ENCODE measurements around the gene IQCN. TPM values are rescaled to one million over a fixed set of nuclear protein-coding genes. Genes with fewer than 3 reads are reported as not detected.

Gene IQCN
- total RNA-seq, 1 donor from 2014 or later, result 17.8 TPM

DNA sequence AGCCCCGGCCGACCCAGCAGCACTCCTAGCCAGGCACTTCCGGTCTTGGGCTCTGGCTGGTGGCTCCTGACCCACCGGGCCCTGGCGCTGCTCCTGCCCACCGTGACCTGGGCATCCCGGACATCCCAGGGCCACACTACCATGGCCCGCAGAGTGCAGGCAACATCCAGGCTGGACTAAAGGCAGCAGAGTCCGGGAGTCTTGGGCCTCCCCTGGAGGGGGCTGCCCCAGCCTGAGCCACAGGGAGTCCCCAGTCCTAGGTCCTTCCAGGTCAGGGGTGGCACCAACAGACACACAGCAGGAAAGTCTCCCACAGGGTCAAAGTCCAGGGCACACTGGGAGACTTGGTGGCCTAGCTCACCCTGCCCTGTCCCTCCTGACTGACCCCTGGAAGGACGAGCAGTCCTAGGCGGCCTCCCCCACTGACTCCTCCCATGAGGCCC lies 37.9 kb upstream of the IQCN start:
- Mint-ChIP-seq H3K9me3 (no peaks in the 10 kb centered on the region), H3K27me3 (no peaks in the 10 kb centered on the region), H3K36me3 (ENCODE audit: low read depth) (peaks cover 52% of the 10 kb centered on the region), H3K4me1 (peaks cover 19% of the 10 kb centered on the region), H3K4me3 (no peak overlapping the region), H3K27ac (peak overlapping the region; percentile 3)
- TF ChIP-seq, protein P1, sequence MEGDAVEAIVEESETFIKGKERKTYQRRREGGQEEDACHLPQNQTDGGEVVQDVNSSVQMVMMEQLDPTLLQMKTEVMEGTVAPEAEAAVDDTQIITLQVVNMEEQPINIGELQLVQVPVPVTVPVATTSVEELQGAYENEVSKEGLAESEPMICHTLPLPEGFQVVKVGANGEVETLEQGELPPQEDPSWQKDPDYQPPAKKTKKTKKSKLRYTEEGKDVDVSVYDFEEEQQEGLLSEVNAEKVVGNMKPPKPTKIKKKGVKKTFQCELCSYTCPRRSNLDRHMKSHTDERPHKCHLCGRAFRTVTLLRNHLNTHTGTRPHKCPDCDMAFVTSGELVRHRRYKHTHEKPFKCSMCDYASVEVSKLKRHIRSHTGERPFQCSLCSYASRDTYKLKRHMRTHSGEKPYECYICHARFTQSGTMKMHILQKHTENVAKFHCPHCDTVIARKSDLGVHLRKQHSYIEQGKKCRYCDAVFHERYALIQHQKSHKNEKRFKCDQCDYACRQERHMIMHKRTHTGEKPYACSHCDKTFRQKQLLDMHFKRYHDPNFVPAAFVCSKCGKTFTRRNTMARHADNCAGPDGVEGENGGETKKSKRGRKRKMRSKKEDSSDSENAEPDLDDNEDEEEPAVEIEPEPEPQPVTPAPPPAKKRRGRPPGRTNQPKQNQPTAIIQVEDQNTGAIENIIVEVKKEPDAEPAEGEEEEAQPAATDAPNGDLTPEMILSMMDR (IDR thresholded peaks at IDR 0.05), result no peak
- intact Hi-C loops (cut with micrococcal nuclease), result no loop called here
- ChIA-PET CTCF (interaction anchor here (2.2 kb wide), 1 partner anchor 33 kb away, joined by 5 read pairs; no protein-coding TSS in a partner anchor), POLR2A (interaction anchor here (0.9 to 21.9 kb wide), 2 partner anchors 10 to 34 kb away, joined by 6 to 857 read pairs; partner anchors contain the start of genes IQCN and JUND)
- DNase-seq, result no peak
- ATAC-seq (ENCODE audit: low read depth), result no peak

GRCh38 chr19:18311502-18312091 lies 37.3 kb upstream of the IQCN start:
- CTCF ChIA-PET, result no interaction called here
- no peaks in the 10 kb centered on the region for H3K27me3 Mint-ChIP-seq
- POLR2A ChIA-PET, result interaction anchor here (2.2 to 21.9 kb wide), 2 partner anchors 11 to 34 kb away, joined by 10 to 857 read pairs; partner anchors contain the start of genes IQCN, JUND and LSM4
- peaks cover 23% of the 10 kb centered on the region for H3K4me1 Mint-ChIP-seq
- intact Hi-C loops (cut with micrococcal nuclease), result no loop called here
- H3K36me3 Mint-ChIP-seq (ENCODE audit: low read depth), result peaks cover 56% of the 10 kb centered on the region
- no peak overlapping the region for H3K4me3 Mint-ChIP-seq
- TF ChIP-seq, protein P1 (IDR thresholded peaks at IDR 0.05), result no peak
- DNase-seq (no peak), ATAC-seq (ENCODE audit: low read depth) (no peak)
- no peaks in the 10 kb centered on the region for H3K9me3 Mint-ChIP-seq
- H3K27ac Mint-ChIP-seq, result no peak overlapping the region

DNA sequence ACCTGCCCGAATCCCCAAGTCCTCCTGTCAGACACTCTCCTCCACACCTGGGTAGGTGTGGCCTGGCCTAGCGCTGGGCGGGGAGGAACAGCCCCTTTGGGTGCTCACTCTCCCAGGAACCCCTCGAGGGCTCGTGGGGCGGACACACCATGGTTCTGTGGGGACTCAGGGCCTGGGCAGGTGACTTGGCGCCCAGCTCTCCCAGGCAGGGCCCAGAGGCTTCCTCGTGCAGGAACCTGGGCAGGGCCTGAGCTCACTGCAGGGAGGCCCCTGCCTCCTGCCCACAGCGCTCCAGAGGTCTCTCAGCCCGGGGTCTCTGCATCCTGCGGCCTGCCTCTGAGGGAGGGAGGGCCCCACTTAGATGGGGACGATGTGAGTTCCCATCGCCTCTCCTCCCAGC lies 36.7 kb upstream of the IQCN start:
- CTCF ChIA-PET, result no interaction called here
- intact Hi-C loops (cut with micrococcal nuclease), result no loop called here
- POLR2A ChIA-PET, result interaction anchor here (2.2 to 21.9 kb wide), 2 partner anchors 11 to 33 kb away, joined by 10 to 857 read pairs; partner anchors contain the start of genes IQCN, JUND and LSM4

GRCh38 chr19:18310118-18310909 lies 36.1 kb upstream of the IQCN start:
- TF ChIP-seq, protein P1 (IDR thresholded peaks at IDR 0.05), result no peak

More for the DNA sequence above, 36.7 kb upstream of the IQCN start:
- no peak overlapping the region for H3K4me3 Mint-ChIP-seq
- H3K27ac Mint-ChIP-seq, result no peak overlapping the region
- H3K36me3 Mint-ChIP-seq (ENCODE audit: low read depth), result peaks cover 57% of the 10 kb centered on the region
- H3K9me3 Mint-ChIP-seq, result no peaks in the 10 kb centered on the region
- DNase-seq, result no peak
- ATAC-seq (ENCODE audit: low read depth), result no peak
- H3K4me1 Mint-ChIP-seq, result peaks cover 23% of the 10 kb centered on the region
- TF ChIP-seq, protein P1 (IDR thresholded peaks at IDR 0.05), result no peak
- H3K27me3 Mint-ChIP-seq, result no peaks in the 10 kb centered on the region

More at GRCh38 chr19:18310118-18310909, 36.1 kb upstream of the IQCN start:
- DNase-seq, result no peak
- ChIA-PET POLR2A (interaction anchor here (1.3 to 21.9 kb wide), 3 partner anchors 12 to 33 kb away, joined by 3 to 857 read pairs (median 10); partner anchors contain the start of genes IQCN, JUND and LSM4), CTCF (interaction anchor here (4.4 kb wide), 1 partner anchor 30 kb away, joined by 37 read pairs; the partner anchor contains the start of gene JUND)
- Mint-ChIP-seq H3K9me3 (no peaks in the 10 kb centered on the region), H3K4me1 (peaks cover 24% of the 10 kb centered on the region), H3K4me3 (no peak overlapping the region), H3K27me3 (no peaks in the 10 kb centered on the region), H3K27ac (no peak overlapping the region), H3K36me3 (ENCODE audit: low read depth) (peaks cover 54% of the 10 kb centered on the region)
- intact Hi-C loops (cut with micrococcal nuclease), result no loop called here
- no peak for ATAC-seq (ENCODE audit: low read depth)
